HG03095 (cell line): ENCODE data around the gene DDX55.
A peak's percentile ranks its signal among the peaks of the same experiment; 100 is the strongest.

Experiments
- ATAC-seq: cut with Tn5 transposase; IDR thresholded peaks from one replicate; pipeline ENCODE4 v1.9.1; 2021; ENCODE audit warnings: moderate library complexity; ENCODE audit not compliant: unreplicated experiment

The DDX55 gene

DNA sequence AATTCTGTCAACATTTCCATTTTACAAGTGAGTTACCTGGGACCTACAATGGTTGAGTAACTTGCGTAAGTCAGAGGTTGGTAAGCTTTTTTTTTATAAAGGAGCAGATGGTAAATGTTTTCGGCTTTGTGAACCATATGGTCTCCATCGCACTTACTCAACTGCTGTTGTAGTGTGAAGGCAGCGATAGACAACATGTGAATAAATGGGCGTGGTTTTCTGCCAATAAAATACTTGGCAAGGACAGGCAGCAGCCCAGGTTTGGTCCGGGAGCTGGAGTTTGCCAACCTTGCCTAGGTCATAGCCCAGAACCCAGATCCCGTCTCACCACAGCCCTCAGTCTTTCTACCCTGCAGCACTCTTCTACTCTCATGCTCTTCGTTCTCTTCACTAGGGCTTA, 6.3 kb downstream of the DDX55 start:
- ATAC-seq = no peak

GRCh38 chr12:123614110-123614509, 12.2 kb downstream of the DDX55 start:
- ATAC-seq = no peak

DNA sequence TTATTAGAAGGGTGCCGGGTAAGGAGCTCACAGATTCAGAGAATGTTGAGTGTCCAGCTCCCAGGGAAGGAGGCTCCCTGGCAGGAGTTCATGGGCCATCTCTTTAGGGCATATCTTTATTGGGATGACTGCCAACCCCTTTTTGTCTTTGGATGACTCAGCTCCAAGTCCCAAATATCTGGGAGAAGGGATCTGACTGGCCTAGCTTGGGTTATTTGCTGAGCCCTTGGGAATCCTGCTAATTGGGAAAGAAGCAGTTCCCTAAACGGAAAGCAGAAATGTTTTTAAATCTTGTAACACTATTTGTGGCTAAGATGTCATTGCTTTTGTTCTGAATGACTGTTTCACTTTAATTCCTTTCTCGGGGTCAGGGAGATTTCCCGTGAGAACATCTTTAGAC, 12.6 kb downstream of the DDX55 start:
- ATAC-seq = no peak

- no peak for ATAC-seq
Observed at GRCh38 chr12:123617144-123617543, 15.2 kb downstream of the DDX55 start.

DNA sequence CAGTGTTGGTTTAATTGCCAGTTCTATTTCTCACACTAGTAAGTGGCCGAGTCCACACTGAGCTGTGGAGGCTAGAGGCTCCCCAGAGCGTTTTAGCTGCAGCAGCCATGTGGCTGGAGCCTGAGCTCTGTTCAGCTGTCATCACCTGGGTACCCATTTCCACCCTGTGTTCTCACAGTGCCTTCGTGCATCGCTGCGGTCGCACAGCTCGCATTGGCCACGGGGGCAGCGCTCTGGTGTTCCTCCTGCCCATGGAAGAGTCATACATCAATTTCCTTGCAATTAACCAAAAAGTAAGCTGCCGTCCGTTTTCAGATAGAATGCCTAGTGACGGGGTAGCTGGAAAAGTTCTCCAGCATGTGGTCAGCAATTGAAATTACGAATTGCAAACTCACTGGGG, 15.7 kb downstream of the DDX55 start:
- ATAC-seq = no peak

DNA sequence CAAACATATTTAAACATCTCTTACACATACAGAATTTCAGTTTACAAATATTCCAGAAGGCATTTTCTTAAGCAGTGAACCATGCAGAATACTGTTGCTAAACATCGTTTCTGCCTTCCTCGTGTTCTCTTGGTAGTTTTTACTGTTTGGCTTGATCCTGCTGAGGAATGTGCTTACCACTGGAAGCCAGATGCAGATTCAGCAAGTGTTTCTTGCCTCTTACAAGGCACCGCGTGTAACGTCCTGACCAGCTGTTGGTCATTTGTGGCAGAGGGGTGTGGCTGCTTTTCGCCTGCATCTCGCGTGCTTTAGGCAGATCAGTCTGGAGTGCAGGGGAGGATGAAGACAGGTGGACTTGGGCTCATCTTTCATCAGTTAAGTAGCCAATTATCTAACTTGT, 19.2 kb downstream of the DDX55 start:
- no peak for ATAC-seq

DNA sequence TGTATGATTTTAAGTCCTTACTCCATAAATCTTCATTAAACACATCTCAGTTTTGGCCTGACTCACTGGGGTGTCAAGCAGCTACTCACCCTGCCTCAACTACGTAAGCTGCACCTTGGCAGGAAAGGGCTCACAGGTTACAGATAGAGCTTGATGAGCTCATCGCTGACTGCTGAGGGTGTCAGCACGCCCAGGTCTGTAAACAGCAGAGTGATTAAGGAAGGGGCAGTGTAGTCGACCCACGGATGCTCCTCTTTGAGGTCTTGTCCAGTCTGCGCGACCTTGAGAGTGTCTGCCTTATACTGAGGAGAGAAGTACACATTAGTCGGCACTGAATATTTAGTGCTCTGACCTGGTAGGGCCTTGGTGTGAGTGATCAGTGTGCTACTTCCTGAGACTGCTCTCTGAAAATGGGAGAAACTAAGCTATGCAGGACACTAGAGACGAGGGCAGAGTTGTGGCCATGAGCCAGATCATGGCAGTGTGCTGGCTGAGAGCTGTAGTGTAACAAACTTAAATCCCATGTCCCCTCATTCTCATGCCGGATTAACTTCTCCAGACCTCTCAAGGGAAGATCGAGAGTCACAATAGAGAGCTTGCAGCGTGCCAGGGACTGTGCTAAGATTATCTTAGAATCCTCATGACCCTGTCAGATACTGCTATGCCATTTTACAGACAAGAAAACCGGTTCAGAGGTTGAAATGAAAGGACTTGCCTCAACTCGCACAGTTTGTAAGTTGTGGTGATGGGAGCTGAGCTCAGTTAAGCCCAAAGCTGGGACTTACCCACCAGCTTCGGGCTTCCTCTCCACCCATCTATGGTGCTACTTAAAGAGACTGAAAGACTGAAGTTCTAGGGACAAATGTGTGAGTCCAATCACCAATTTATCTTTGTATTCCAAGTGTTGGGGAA, 20.0 kb downstream of the DDX55 start:
- no peak for ATAC-seq

DNA sequence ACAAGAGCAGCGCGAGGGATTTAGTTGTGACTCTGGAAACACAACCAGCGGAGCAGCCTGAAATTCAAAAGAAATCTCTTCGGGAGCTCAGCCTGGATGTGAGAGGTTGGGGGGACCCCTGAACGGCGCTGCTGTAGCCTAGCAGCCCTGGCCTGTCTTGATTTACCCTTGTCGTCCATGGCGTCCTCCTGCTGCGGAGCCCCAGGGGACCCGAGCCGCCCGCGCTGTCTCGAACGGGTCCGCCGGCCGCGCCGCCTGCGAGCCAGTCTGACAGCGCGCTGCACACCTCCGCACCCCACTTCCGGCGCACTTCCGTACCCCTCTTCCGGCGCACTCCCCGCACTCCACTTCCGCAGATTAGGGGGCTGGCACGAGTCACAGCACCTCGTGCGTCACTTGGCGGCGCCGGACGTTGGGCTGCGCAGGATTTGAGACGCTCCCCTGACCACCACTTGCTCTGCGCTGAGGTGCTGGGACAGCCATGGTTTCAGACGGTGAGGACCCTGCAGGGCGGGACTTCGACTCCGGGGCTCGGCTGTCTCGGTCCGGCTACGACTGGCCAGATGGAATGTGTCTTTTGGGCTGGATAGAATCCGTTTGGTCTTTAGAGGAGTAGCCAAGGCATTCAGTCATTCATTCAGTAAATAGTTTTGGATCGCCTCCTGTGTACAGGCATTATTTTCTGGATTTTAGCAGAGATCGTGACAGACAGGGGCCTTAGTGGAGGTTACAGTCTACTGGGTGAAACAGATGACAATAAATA, 31.7 kb downstream of the DDX55 start, which contains the start of the genes EIF2B1 and GTF2H3:
TSS of gene EIF2B1 (minus strand) at position 308 of the 763 bp plus-strand sequence. CDS start at position 179, 129 bp downstream.
TSS of gene GTF2H3 (plus strand) at position 451 of the 763 bp plus-strand sequence. CDS start at position 482, 31 bp downstream.
- ATAC-seq = peak; percentile 91

GRCh38 chr12:123634142-123634561, 32.3 kb downstream of the DDX55 start:
- no peak for ATAC-seq

DNA sequence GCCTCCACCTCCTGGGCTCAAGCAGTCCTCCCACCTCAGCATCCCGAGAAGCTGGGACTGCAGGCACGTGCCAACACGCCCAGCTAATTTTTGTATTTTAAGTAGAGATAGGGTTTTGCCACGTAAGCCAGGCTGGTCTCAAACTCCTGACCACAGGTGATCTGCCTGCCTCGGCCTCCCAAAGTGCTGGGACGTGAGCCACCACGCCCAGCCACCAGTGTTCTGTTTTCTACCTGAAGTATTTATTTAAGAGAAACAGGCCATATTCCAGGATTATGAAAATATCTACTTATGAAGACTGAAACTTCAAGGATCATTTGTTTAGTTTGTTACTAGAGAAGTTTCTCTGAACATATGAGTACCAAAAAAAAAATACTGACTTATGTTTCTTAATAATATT, 42.0 kb downstream of the DDX55 start:
- ATAC-seq = no peak

DNA sequence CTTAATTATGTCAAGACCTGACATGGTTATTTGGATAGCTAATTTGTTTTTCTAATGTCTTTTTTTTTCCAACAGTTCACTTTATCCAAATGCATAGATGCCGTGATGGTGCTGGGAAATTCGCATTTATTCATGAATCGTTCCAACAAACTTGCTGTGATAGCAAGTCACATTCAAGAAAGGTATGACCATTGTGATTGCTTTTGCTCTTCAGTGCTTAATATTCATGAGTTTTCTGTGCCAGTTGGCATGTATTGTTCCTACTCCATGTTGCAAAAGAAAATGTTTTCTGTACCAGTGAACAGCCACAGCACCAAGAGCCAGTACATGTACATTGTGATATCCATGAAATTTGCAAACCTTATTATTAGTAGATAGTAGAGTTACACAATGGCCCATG, 43.5 kb downstream of the DDX55 start:
- no peak for ATAC-seq

DNA sequence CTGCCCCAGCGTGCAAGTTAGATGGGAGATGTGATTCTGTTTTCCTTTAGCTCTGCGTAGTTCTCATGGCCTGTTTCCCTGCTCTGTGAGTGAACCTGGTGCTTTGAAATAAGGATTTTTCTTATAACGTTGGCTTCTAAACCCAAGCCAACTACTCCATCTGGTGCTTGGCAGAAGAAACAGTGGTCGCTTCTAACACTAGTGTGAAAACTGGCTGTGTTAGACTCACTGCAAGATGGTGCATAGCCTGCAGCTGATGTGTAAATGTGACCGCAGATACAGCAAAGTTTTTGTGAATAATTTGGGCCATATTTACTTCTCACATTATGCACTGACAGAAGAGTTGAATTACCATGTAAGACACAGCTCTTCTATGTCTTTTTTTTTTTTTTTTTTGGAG, 44.0 kb downstream of the DDX55 start:
- ATAC-seq = no peak

GRCh38 chr12:123648401-123648800, 46.5 kb downstream of the DDX55 start:
- no peak for ATAC-seq

DNA sequence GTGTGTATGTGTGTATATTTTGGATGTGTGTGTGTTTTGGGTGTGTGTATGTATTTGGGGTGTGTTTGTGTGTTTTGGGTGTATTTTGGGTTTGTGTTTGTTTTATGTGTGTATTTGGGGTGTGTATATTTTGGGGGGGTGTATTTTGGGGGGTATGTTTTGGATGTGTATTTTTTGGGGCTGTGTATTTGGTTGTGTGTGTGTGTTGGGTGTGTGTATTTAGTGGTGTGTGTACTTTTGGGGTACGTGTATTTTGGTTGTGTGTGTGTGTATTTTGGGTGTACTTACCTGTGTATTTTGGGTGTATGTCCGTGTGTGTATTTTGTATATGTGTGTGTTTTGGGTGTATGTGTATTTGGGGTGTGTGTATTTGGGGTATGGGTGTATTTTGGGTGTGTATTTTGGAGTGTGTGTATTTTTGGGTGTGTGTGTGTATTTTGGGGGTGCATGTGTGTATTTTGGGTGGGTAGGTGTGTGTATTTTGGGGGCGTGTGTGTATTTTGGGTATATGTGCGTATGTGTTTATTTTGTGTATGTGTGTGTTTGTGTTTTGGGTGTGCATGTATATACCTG, 52.3 kb downstream of the DDX55 start:
- no peak for ATAC-seq

- ATAC-seq = peak; percentile 69
Observed at GRCh38 chr12:123655420-123655819, 53.5 kb downstream of the DDX55 start.

GRCh38 chr12:123656392-123656791, 54.5 kb downstream of the DDX55 start:
- no peak for ATAC-seq

- no peak for ATAC-seq
Observed at GRCh38 chr12:123657211-123657610, 55.3 kb downstream of the DDX55 start.

DNA sequence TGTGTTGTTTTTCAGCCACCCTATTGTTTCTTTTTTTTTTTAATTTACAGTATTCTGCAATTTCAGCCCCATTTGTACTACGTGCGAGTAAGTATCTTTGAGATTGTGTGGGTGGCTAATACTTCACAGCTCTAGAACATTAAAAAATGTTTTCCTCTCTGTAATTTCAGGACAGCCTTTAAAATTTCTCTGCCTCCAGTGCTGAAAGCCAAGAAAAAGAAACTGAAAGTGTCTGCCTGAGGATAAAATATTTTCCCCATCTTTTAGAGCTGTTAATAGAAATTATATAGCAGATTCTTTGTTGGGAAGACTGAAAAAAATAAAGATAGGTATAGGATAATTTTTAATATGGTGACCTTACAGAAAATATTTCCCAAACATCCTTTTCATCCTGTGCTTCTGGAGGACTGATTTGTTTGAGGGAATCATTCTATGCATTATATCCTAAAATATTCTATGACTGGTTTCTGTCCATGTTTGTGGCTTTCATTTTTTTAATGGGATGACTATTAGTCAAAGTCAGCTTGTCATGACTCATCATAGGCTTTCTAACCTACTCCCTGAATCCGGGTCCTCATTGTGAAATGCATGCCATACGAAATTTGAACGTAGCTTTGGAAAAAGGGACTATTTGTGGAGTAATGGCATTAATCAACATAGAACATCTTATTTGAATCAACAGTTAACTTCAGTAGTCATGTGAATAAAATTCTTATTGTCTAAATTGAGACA, 58.3 kb downstream of the DDX55 start:
- no peak for ATAC-seq

DNA sequence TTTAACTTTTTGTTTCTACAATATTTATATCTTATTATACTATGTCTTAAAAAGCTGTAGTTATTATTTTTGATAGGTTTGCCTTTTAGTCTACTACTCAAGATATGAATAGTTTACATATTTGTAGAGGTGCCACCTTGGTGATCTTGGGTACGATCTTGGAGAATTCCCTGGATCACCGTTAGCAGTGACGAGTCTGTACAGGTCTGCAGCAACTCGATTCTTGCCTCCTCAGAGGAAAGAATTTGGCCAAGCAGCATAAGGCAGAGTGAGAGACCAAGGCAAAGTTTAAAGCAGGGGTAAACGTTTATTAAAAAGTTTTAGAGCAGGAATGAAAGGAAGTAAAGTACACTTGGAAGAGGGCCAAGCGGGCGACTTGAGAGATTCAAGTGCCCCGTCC, 65.9 kb downstream of the DDX55 start:
- ATAC-seq = no peak
